Liver (tissue), 3 donors: ENCODE measurements around the gene GRIN3B.

ENCODE experiments used
- ATF3 ChIP-seq: IDR thresholded peaks from 2 replicates; pipeline ENCODE4 v1.6.1; 2016; ENCODE audit warnings: antibody characterized with exemption
- CTCF ChIP-seq: fragments of 150-350 bp; IDR thresholded peaks from 2 replicates; pipeline ENCODE4 v1.5.1; 2017; ENCODE audit warnings: improper control_type of control experiment, low read depth, low read length; ENCODE audit not compliant: missing input control
- EGR1 ChIP-seq, 2 donors: IDR thresholded peaks; 2 replicates each; pipeline ENCODE4 v1.6.1; 2016 to 2018; ENCODE audit warnings: antibody characterized with exemption in 2 of 2, low read depth in 2 of 2
- FOXA2 ChIP-seq: IDR thresholded peaks from 2 replicates; pipeline ENCODE4 v1.6.1; 2016; ENCODE audit warnings: antibody characterized with exemption
- NR2F2 ChIP-seq: IDR thresholded peaks from 2 replicates; pipeline ENCODE4 v1.6.1; 2016; ENCODE audit warnings: antibody characterized with exemption
- RAD21 ChIP-seq, 2 donors: IDR thresholded peaks; 2 replicates each; pipeline ENCODE4 v1.6.1; 2016; ENCODE audit warnings: antibody characterized with exemption in 2 of 2, mild to moderate bottlenecking in 2 of 2
- REST ChIP-seq: IDR thresholded peaks from 2 replicates; pipeline ENCODE4 v1.6.1; 2016; ENCODE audit warnings: antibody characterized with exemption, mild to moderate bottlenecking
- TAF1 ChIP-seq: conservative IDR thresholded peaks from 2 replicates; pipeline ENCODE4 v1.6.1; 2016; ENCODE audit warnings: antibody characterized with exemption, mild to moderate bottlenecking
- donor health status: healthy.
- donor health status: healthy.

- TF ChIP-seq CTCF (no peak), REST (no peak), RAD21 (IDR thresholded peaks at IDR 0.05) (no peak), TAF1 (no peak), ATF3 (no peak), EGR1 (IDR thresholded peaks at IDR 0.05; ENCODE audit: low read depth in 2 of 2) (no peak), FOXA2 (no peak), NR2F2 (no peak)
Measured at GRCh38 chr19:972281-972680, 27.9 kb upstream of the GRIN3B start.
